Sigmoid colon (tissue), 4 donors: Measurements from ENCODE around the gene SMIM45.

Source experiments
- EP300 ChIP-seq, 4 donors: sonication (generic); formaldehyde crosslinking; IDR thresholded peaks; one replicate each; pipeline ENCODE4 v1.6.1; 2017; ENCODE audit warnings: antibody characterized with exemption in 4 of 4
- POLR2A ChIP-seq, 2 donors: fragments of 450-650 bp; IDR thresholded peaks; one replicate each; pipeline ENCODE4 v1.6.1; 2016; ENCODE audit warnings: antibody characterized with exemption in 2 of 2, mild to moderate bottlenecking in 2 of 2, moderate library complexity in 2 of 2
- POLR2AphosphoS5 ChIP-seq, 4 donors: sonication (generic); formaldehyde crosslinking; IDR thresholded peaks; one replicate each; pipeline ENCODE4 v1.6.1; 2017; ENCODE audit warnings: antibody characterized with exemption in 4 of 4
- TF ChIP-seq, protein P1 (sequence below), 4 experiments: fragments of 450-650 bp in 3 of 4; fragments of 200-600 bp in 1 of 4; IDR thresholded peaks; one replicate each; pipeline ENCODE4 v1.5.1; 2016 to 2019; ENCODE audit warnings: antibody characterized with exemption in 4 of 4, mild to moderate bottlenecking in 3 of 4, moderate library complexity in 2 of 4

GRCh38 chr22:41908411-41909309 lies 43.3 kb upstream of the SMIM45 start:
- TF ChIP-seq EP300 (IDR thresholded peaks at IDR 0.05) (no peak), POLR2A (IDR thresholded peaks at IDR 0.05) (no peak), POLR2AphosphoS5 (IDR thresholded peaks at IDR 0.05) (no peak)
- TF ChIP-seq, protein P1, sequence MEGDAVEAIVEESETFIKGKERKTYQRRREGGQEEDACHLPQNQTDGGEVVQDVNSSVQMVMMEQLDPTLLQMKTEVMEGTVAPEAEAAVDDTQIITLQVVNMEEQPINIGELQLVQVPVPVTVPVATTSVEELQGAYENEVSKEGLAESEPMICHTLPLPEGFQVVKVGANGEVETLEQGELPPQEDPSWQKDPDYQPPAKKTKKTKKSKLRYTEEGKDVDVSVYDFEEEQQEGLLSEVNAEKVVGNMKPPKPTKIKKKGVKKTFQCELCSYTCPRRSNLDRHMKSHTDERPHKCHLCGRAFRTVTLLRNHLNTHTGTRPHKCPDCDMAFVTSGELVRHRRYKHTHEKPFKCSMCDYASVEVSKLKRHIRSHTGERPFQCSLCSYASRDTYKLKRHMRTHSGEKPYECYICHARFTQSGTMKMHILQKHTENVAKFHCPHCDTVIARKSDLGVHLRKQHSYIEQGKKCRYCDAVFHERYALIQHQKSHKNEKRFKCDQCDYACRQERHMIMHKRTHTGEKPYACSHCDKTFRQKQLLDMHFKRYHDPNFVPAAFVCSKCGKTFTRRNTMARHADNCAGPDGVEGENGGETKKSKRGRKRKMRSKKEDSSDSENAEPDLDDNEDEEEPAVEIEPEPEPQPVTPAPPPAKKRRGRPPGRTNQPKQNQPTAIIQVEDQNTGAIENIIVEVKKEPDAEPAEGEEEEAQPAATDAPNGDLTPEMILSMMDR (IDR thresholded peaks at IDR 0.05): no peak
